Motor neuron (in vitro differentiated cells): ENCODE data around the gene TBL2. TPM values are rescaled to one million over a fixed set of nuclear protein-coding genes. Genes with fewer than 3 reads are reported as not detected.

ENCODE experiments used
- ATAC-seq, 8 experiments: fragments of 200-7000 bp; cut with Tn5 transposase; replicated peaks in 6 of 8; 2 replicates each; pipeline ENCODE4 v1.8.0; 2021; ENCODE audit warnings: mild to moderate bottlenecking in 8 of 8, moderate library complexity in 8 of 8
- H3K27ac ChIP-seq, 2 donors: fragments of 250-450 bp; sonication (Bioruptor Pico); 2 replicates each; pipeline ENCODE4 v1.9.0; 2021; ENCODE audit warnings: antibody characterized with exemption in 2 of 2, mild to moderate bottlenecking in 2 of 2, moderate library complexity in 1 of 2
- H3K4me1 ChIP-seq, 2 donors: fragments of 250-450 bp; sonication (Bioruptor Pico); replicated peaks in 1 of 2; 2 replicates each; pipeline ENCODE4 v1.6.1; 2021; ENCODE audit warnings: antibody characterized with exemption in 2 of 2, mild to moderate bottlenecking in 2 of 2, moderate library complexity in 1 of 2
- H3K4me3 ChIP-seq, 5 donors: fragments of 250-450 bp; sonication (Bioruptor Pico); 2 replicates each; pipeline ENCODE4 v1.9.0; 2021; ENCODE audit warnings: antibody characterized with exemption in 5 of 5, mild to moderate bottlenecking in 5 of 5, moderate library complexity in 4 of 5
- WGBS, 10 experiments: fragments of 450-650 bp; shearing (Covaris generic); methylation state at CpG; one replicate each; pipeline ENCODE4 v1.0.0; 2022; 5-methylcytosine and 5-hydroxymethylcytosine counted together
- in situ Hi-C, 9 experiments: fragments of 400-800 bp; cut with MboI; loops; one replicate each; pipeline ENCODE4 v1.15.0; 2021; ENCODE audit warnings: low sequenced_read_pairs in 9 of 9, low pct_unique_long_range_greater_than_20kb in 2 of 9; ENCODE audit not compliant: unreplicated experiment in 9 of 9
- total RNA-seq, 8 experiments: library from RNA; unstranded; fragments of 300-600 nt; gene quantifications; 2 replicates each; pipeline versions ENCODE4 v1.2.3 to v1.2.4, GENCODE V29; 2022

The TBL2 gene
- total RNA-seq, 8 experiments from 2014 or later = 34.7 to 52.4 (median 38.1) TPM

GRCh38 chr7:73518470-73518869 is 59.9 kb downstream of the TBL2 start:
- WGBS, 10 experiments = 60 to 100% (median 89%) methylated on average over 1 to 5 of the region's 5 CpGs; no CpG with 5 or more reads in 2 of the 10 experiments
- H3K27ac ChIP-seq = no peak overlapping the region
- in situ Hi-C loops = no loop called here
- ATAC-seq = no peak
- H3K4me3 ChIP-seq = no peak overlapping the region
- peaks cover 13 to 15% of the 10 kb centered on the region in 2 donors for H3K4me1 ChIP-seq

Other genes with a start within 250 kb of the TBL2 start
- gene FZD9, start 144.8 kb downstream of the TBL2 start, total RNA-seq = 10 to 100 TPM in 2 of 8 experiments, 1 to 10 TPM in 4, under 1 TPM in 2; 0.38 to 15.2 (median 6.2) TPM
- gene BAZ1B, start 56.3 kb downstream of the TBL2 start, total RNA-seq = 10 to 100 TPM; 44.7 to 98.2 (median 53.2) TPM
- gene BCL7B, start 20.9 kb downstream of the TBL2 start, total RNA-seq = 10 to 100 TPM; 17.6 to 35.8 (median 32.1) TPM
- gene MLXIPL, start 45.9 kb upstream of the TBL2 start, total RNA-seq = 10 to 100 TPM in 1 of 8 experiments, 1 to 10 TPM in 2, under 1 TPM in 5; 0.50 to 13.1 (median 0.92) TPM
- gene VPS37D, start 89.3 kb upstream of the TBL2 start, total RNA-seq = 10 to 100 TPM in 5 of 8 experiments, 1 to 10 TPM in 2, under 1 TPM in 1; 0.71 to 27.7 (median 13.8) TPM
- gene DNAJC30, start 104.9 kb upstream of the TBL2 start, total RNA-seq = 10 to 100 TPM in 3 of 8 experiments, 1 to 10 TPM in 5; 5.1 to 13.9 (median 7.8) TPM
- gene BUD23, start 105.0 kb upstream of the TBL2 start, total RNA-seq = 10 to 100 TPM; 31.6 to 85.7 (median 49.2) TPM
- gene STX1A, start 141.1 kb upstream of the TBL2 start, total RNA-seq = 10 to 100 TPM in 7 of 8 experiments, 1 to 10 TPM in 1; 7.1 to 50.5 (median 17.0) TPM
- 10 to 100 TPM in 6 of 8 experiments, 1 to 10 TPM in 2; 6.4 to 22.0 (median 13.3) TPM for gene ABHD11, start 160.2 kb upstream of the TBL2 start, total RNA-seq
- gene CLDN3, start 191.7 kb upstream of the TBL2 start, total RNA-seq = 1 to 10 TPM in 4 of 8 experiments, under 1 TPM in 3, not detected in 1; 0.21 to 3.9 (median 1.3) TPM